HAP-1 (cell line): ENCODE measurements around the gene IL2.
A peak's percentile ranks its signal among the peaks of the same experiment; 100 is the strongest.

Experiments used
- DNase-seq, 2 experiments: peaks; one replicate each; pipeline ENCODE4 v3.0.0-alpha.2; 2016 to 2020; ENCODE audit warnings: low spot score in 2 of 2
- H3K27me3 ChIP-seq: fragments of 250-450 bp; sonication (Bioruptor Pico); 2 replicates; pipeline ENCODE4 v1.5.1; 2020; ENCODE audit warnings: low read depth, mild to moderate bottlenecking, moderate library complexity
- H3K36me3 ChIP-seq: fragments of 250-450 bp; sonication (Bioruptor Pico); replicated peaks from 2 replicates; pipeline ENCODE4 v1.5.1; 2020; ENCODE audit warnings: mild to moderate bottlenecking
- H3K4me1 ChIP-seq: fragments of 250-450 bp; sonication (Bioruptor Pico); 2 replicates; pipeline ENCODE4 v1.5.1; 2020; ENCODE audit warnings: mild to moderate bottlenecking
- H3K4me3 ChIP-seq: fragments of 250-450 bp; sonication (Bioruptor Pico); 2 replicates; pipeline ENCODE4 v1.5.1; 2020; ENCODE audit warnings: mild to moderate bottlenecking, moderate library complexity
- H3K9me3 ChIP-seq: fragments of 250-450 bp; sonication (Bioruptor Pico); 2 replicates; pipeline ENCODE4 v1.5.1; 2020; ENCODE audit warnings: mild to moderate bottlenecking, moderate library complexity
- in situ Hi-C: fragments of 300-500 bp; cut with MboI; formaldehyde crosslinking; loops from 3 replicates; pipeline ENCODE4 v1.14.3; 2020; ENCODE audit warnings: low sequenced_read_pairs, inconsistent platforms, mixed read lengths

Gene IL2

DNA sequence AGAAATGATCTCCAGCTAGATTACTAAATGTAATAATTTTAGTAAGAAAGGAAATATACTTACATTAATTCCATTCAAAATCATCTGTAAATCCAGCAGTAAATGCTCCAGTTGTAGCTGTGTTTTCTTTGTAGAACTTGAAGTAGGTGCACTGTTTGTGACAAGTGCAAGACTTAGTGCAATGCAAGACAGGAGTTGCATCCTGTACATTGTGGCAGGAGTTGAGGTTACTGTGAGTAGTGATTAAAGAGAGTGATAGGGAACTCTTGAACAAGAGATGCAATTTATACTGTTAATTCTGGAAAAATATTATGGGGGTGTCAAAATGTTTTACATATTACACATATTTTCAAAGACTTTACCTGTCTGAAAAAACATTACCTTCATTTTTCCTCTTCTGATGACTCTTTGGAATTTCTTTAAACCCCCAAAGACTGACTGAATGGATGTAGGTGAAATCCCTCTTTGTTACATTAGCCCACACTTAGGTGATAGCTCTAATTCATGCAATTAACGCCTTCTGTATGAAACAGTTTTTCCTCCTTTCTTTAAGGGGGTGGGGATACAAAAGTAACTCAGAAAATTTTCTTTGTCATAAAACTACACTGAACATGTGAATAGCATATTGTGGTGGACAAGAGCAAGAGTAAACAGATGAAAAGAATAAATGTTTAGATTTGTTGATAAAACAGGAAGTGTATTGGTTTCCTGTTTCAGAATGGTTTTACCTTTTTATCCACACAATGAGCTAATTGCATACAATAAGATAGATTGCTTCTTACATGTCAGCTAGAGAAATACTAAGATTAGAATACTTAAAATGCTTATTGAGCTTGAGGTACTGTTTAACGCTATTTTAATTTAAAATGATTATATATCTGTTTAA is at the start of gene IL2:
TSS of gene IL2 (minus strand) at position 495 of the 886 bp plus-strand sequence. CDS start at position 210, 285 bp downstream.
- H3K36me3 ChIP-seq, result no peaks in the 10 kb centered on the region
- in situ Hi-C loops, result no loop called here
- peaks cover 2% of the 10 kb centered on the region; the same call in 1 of the 2 replicates for H3K4me1 ChIP-seq
- no peak for DNase-seq
- H3K4me3 ChIP-seq, result no peak within 1 kb of the TSS
- H3K9me3 ChIP-seq, result no peaks in the 10 kb centered on the region
- H3K27me3 ChIP-seq, result peaks cover 4% of the 10 kb centered on the region; the same call in 1 of the 2 replicates

DNA sequence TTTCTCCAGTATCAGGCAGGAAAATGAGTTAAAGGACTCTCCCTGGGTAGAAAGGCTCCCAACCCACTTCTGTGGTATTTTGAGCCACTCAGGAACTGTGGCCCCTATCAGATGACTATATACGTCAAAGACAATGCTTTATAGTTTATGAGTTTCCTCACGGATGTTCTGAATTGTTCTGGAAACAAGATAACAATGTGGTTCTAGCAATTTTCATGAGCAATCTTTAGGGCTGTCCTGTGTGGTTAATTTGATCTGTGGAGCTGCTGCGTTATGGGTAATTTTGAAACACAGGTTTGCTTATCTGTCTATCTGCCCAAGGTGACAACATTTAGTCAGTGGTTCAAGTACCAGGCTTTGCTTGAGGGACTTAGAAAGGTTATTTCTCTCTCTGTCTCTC is 46.7 kb upstream of the IL2 start:
- Histone ChIP-seq H3K4me1 (no peaks in the 10 kb centered on the region), H3K36me3 (no peaks in the 10 kb centered on the region), H3K4me3 (no peak overlapping the region), H3K27me3 (peaks cover 6% of the 10 kb centered on the region; the same call in 1 of the 2 replicates), H3K9me3 (no peaks in the 10 kb centered on the region)
- in situ Hi-C loops, result no loop called here
- DNase-seq, result no peak

DNA sequence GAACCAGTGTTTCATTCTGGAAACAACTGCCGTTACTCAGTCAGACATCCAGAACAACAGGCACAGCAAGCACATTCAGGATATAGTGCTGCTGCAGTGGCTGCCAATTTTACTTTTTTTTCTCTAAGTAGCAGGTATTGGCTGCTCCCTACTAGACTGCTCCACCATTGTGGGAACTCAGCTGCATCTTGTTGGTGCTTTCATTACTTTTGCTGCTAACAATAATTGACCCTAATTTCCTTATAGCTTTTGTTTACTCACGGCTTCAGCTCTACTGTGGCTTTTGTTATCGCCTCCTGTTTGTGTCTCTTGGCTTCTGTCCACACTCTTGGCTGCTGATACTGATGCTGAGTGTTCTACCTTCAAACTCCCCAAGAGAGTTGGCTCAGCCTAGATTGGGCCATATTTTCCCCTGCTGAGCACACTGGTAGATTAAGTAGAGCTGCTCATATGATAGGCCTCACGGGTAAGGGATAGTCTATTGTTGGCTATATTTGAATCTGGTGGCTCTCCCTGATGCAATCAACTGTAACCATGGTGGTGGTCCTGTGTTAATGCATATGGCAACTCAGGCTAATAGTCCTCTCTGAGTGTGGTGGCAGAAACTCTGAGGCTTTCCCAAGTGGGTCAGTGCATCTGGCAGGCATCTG is 44.5 kb upstream of the IL2 start:
- peaks cover 6% of the 10 kb centered on the region; the same call in 1 of the 2 replicates for H3K27me3 ChIP-seq
- H3K36me3 ChIP-seq, result no peaks in the 10 kb centered on the region
- no peak overlapping the region for H3K4me3 ChIP-seq
- no peaks in the 10 kb centered on the region for H3K9me3 ChIP-seq
- no peak for DNase-seq
- in situ Hi-C loops, result no loop called here
- no peaks in the 10 kb centered on the region for H3K4me1 ChIP-seq

DNA sequence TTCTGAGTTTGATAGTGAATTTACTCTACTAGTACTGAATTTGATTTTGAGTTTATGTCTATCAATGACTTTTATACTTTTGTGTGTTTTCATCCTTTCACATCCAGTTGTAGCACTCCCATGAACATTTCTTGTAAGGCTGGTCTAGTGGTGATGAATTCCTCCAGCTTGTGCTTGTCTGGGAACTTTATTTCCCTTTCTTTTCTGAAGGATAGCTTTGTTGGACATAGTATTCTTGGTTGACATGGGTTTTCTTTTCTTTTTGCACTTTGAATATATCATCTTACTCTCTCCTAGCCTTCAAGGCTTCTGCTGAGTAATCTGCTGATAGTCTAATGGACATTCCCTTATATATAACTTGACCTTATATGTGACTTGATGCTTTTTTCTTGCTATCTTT is 32.5 kb upstream of the IL2 start:
- no peaks in the 10 kb centered on the region; the same call in 1 of the 2 replicates for H3K4me1 ChIP-seq
- peaks cover 8% of the 10 kb centered on the region; the same call in 1 of the 2 replicates for H3K9me3 ChIP-seq
- no peak overlapping the region for H3K4me3 ChIP-seq
- H3K36me3 ChIP-seq, result no peaks in the 10 kb centered on the region
- H3K27me3 ChIP-seq, result no peaks in the 10 kb centered on the region
- in situ Hi-C loops, result no loop called here
- no peak for DNase-seq

DNA sequence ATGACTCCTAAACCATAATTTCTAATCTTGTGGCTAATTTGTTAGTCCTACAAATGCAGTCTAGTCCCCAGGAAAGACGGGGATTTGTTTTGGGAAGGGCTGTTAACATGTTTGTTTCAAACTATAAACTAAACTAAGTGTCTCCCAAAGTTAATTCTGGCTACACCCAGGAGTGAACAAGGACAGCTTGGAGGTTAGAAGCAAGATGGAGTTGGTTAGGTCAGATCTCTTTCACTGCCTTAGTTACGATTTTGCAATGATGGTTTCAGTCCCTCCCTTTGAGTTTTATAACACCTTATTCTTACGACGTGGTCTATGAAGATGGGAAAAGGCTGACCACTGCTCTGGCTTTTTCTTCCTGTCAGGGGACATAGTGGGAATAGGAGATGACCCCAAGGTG is 27.0 kb upstream of the IL2 start:
- no peak overlapping the region for H3K4me3 ChIP-seq
- no peaks in the 10 kb centered on the region for H3K9me3 ChIP-seq
- in situ Hi-C loops, result no loop called here
- H3K27me3 ChIP-seq, result no peaks in the 10 kb centered on the region
- no peaks in the 10 kb centered on the region for H3K36me3 ChIP-seq
- no peak for DNase-seq
- no peaks in the 10 kb centered on the region for H3K4me1 ChIP-seq

DNA sequence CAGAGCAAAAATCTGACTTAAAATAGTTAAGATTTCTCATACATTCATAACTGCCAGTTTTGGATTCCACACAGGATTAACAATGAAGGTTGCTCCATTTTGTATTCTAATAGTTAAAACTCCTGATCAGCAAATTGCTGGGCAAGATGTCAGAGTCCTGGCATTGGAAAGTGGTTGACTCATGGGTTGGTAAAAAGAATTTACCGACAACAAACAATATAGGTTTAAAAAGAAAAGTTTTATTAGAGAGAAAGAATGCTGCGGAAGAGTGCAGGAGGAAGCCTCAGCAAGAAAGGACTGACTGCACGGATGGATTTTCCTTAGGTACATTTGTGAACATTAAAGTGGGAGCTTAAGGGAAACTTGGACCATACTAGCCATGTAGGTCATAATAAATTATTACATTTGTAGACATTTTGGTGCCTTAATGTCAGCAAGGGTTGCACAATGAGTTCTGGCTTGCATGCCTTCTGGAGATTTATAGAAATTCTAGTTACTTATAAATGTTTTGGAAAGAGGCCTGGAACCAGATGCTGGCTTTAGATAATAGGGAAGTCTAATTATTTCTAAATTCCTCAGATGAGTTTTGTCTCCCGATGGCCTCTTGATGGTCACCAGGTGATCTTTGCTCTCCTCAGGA is 25.4 kb upstream of the IL2 start:
- no peaks in the 10 kb centered on the region for H3K27me3 ChIP-seq
- H3K36me3 ChIP-seq, result no peaks in the 10 kb centered on the region
- DNase-seq, result no peak
- H3K4me1 ChIP-seq, result no peaks in the 10 kb centered on the region
- in situ Hi-C loops, result no loop called here
- H3K4me3 ChIP-seq, result no peak overlapping the region
- no peaks in the 10 kb centered on the region for H3K9me3 ChIP-seq

DNA sequence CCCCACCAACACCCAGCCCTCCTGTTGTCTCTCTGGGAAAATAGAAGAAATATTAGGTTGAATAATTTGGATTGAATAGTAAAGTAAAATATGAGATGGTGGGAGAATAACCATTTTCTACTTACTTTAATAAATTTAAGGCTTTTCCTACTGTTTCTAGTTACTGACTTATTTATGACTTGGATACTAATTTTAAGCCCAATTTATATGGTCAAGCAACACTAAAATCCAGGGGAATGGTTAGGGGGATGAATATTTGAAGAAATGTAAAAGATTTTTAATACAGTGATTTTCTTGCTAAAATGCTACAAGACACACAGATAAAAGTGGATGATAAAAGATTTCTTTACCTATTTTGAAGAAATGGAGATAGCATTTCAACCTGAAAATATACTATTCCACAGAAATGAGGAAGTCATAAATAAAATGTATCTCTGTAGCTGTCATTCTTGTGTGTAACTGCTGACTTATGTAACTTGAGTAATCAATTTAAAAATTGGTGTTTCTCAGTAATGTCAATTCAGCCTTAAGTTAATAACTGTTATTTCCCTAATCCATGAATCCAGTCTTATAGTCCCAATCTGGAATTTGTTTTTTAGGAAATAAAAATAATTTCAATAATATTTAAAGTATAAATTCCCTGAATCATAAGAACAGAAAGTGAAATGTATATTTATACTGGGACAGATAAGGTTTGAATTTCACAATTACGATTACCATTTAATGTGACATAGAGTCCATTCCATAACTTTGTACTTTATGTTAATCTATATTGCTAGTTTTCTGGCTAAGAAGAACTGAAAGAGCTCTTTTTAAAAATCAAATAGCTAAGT is 24.3 kb upstream of the IL2 start:
- Histone ChIP-seq H3K36me3 (no peaks in the 10 kb centered on the region), H3K4me3 (no peak overlapping the region), H3K27me3 (no peaks in the 10 kb centered on the region), H3K9me3 (no peaks in the 10 kb centered on the region), H3K4me1 (no peaks in the 10 kb centered on the region)
- in situ Hi-C loops, result no loop called here
- DNase-seq, result no peak

DNA sequence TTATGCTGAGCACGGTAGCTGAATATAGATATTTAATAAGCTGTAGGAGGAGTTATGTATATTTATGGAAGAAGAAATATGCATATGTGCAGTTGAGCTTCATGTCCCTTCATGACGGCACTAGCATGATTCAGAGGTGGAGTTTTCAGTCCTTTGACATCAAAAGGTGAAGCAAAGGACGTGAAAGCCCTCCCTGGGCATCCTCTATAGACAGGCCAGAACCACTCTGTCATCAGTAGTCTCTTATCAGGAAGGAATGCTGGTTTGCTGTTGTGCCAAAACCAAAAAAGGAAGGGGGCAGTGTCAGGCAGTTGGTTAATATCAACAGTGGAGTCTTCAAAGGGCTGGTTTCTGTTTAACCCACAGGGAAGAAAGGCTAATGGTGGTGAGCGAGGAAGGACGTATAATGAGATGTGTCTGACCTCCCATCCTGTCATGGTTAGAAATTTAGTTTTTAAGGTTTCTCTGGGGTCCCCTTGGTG is 23.5 kb upstream of the IL2 start:
- no peaks in the 10 kb centered on the region for H3K4me1 ChIP-seq

DNA sequence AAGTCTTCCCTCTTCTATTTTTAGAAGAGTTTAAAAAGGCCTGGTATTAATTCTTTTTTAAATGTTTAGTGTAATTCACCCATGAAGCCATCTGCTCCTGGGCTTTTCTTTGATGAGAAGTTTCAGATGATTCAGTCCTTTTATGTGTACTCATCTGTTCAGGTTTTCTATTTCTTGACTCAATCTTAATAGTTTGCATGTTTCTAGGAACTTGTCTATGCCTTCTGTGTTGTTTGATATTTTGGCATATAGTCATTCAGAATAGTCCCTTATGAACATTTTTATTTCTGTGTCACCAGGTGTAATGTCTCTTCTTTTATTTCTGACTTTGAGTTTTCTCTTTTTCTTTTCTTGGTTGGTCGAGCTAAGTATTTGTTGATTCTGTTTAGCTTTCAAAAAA is 20.2 kb upstream of the IL2 start:
- no peak for DNase-seq
- Histone ChIP-seq H3K9me3 (no peaks in the 10 kb centered on the region), H3K27me3 (no peaks in the 10 kb centered on the region), H3K36me3 (no peaks in the 10 kb centered on the region), H3K4me1 (no peaks in the 10 kb centered on the region), H3K4me3 (no peak overlapping the region)
- in situ Hi-C loops, result no loop called here

More for the DNA sequence above, 23.5 kb upstream of the IL2 start:
- no peaks in the 10 kb centered on the region for H3K36me3 ChIP-seq
- H3K9me3 ChIP-seq, result no peaks in the 10 kb centered on the region
- no peak for DNase-seq
- in situ Hi-C loops, result no loop called here
- H3K27me3 ChIP-seq, result no peaks in the 10 kb centered on the region
- no peak overlapping the region for H3K4me3 ChIP-seq

DNA sequence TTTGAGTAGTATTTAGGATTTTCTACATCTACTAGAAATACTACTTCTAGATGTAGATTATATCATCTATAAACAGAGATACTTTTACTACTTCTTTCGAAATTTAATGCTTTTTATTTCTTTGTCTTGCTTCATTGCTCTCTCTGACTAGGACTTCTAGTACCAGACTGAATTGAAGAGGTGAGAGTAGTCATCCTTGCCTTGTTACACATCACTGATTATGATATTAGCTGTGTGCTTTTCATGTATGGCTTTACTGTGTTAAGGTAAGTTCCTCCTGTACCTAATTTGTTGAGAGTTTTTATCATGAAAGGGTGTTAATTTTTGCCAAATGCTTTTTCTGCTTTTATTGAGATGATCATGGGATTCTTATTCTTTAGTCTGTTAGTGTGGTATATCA is 19.6 kb upstream of the IL2 start:
- Histone ChIP-seq H3K4me1 (no peaks in the 10 kb centered on the region), H3K9me3 (no peaks in the 10 kb centered on the region), H3K36me3 (no peaks in the 10 kb centered on the region), H3K4me3 (no peak overlapping the region), H3K27me3 (no peaks in the 10 kb centered on the region)
- in situ Hi-C loops, result no loop called here
- no peak for DNase-seq

DNA sequence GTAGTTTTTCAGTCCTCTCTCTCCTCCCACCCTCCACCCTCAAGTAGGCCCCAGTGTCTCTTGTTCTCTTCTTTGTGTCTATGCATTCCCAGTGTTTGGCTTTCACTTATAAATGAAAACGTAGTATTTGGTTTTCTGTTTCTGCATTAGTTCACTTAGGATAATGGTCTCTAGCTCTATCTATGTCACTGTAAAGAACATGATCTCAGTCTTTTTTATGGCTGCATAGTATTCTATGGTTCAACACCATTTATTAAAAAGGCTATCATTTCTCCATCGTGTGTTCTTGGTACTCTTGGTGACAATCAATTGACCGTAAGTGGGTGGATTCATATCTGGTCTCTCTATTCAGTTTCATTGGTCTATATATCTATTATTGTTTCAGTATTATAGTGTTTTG is 18.7 kb upstream of the IL2 start:
- no peak overlapping the region for H3K4me3 ChIP-seq

DNA sequence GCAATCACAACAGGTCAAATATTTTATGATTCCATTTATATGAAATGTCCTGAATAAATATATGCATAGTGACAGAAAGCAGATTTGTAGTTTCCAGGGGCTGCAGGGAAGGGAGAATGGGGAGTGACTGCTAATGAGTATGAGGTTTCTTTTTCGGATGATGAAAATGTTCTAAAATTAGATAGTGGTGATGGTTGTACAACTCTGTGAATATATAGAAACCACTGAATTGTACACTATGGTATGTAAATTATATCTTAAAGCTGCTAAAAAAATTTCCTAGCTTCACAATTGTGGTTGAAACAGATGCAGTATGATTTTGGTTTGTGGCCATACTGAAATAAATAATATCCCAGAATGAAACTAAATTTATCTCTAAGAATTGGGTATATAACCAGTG is 12.9 kb upstream of the IL2 start:
- Histone ChIP-seq H3K4me1 (no peaks in the 10 kb centered on the region), H3K4me3 (no peak overlapping the region), H3K27me3 (no peaks in the 10 kb centered on the region), H3K9me3 (no peaks in the 10 kb centered on the region), H3K36me3 (no peaks in the 10 kb centered on the region)
- DNase-seq, result no peak
- in situ Hi-C loops, result no loop called here

More for the DNA sequence above, 18.7 kb upstream of the IL2 start:
- DNase-seq, result no peak
- in situ Hi-C loops, result no loop called here
- no peaks in the 10 kb centered on the region for H3K27me3 ChIP-seq
- H3K9me3 ChIP-seq, result no peaks in the 10 kb centered on the region
- no peaks in the 10 kb centered on the region for H3K36me3 ChIP-seq
- no peaks in the 10 kb centered on the region for H3K4me1 ChIP-seq

DNA sequence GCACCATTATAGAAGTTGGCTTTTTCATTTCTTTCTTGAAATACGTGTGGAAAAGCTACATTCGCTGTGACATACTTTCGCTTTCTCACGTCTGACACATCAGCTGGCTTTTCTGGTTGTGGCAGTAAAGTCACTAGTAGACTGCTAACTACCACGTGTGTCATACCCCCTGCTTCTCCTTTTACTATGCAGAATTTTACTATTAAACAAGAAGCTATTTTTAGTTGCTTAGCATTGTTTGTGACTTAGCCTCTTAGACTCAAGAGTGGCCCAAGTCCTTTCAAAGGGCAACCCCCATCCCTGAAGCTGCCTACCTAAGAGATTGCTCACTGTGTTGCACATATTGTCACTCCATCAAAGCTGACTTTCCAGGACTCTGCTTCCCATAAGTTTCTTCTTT is 2.1 kb upstream of the IL2 start:
- in situ Hi-C loops, result no loop called here
- DNase-seq, result peak; percentile 13 to 31
- H3K36me3 ChIP-seq, result no peaks in the 10 kb centered on the region
- no peaks in the 10 kb centered on the region for H3K9me3 ChIP-seq
- H3K27me3 ChIP-seq, result peaks cover 4% of the 10 kb centered on the region; the same call in 1 of the 2 replicates
- H3K4me3 ChIP-seq, result peak overlapping the region; percentile 2; the same call in 1 of the 2 replicates
- H3K4me1 ChIP-seq, result peaks cover 2% of the 10 kb centered on the region; the same call in 1 of the 2 replicates
